Fibroblast of pulmonary artery (primary cell): ENCODE measurements around the gene WFDC13.
"Not testable (repeated sequence)": the region's sequence is repeated elsewhere in the genome, so short reads cannot be mapped to it uniquely, and the experiment has no call there.

Source experiments
- DNase-seq: peaks from one replicate; pipeline ENCODE4 v3.0.0-alpha.2; 2010; ENCODE audit warnings: low read depth
- H3K4me3 ChIP-seq: replicated peaks from 2 replicates; pipeline ENCODE4 v1.5.1; 2011; ENCODE audit warnings: low read depth, mild to moderate bottlenecking, control low read depth, low read length, moderate library complexity
- CTCF ChIP-seq: IDR thresholded peaks from 2 replicates; pipeline ENCODE4 v1.5.1; 2011; ENCODE audit warnings: mild to moderate bottlenecking, control low read depth, low read length, inconsistent platforms; ENCODE audit errors: missing control alignments

Gene WFDC13

GRCh38 chr20:45701873-45702272, at the start of gene WFDC13:
TSS of gene WFDC13 (plus strand) at chr20:45702038. CDS start at chr20:45702124, 86 bp downstream.
- TF ChIP-seq CTCF, result no peak
- no peak for DNase-seq
- no peak within 1 kb of the TSS for H3K4me3 ChIP-seq

- H3K4me3 ChIP-seq, DNase-seq: not testable (repeated sequence)
Observed at GRCh38 chr20:45657038-45657437, 44.8 kb upstream of the WFDC13 start.

GRCh38 chr20:45670139-45670538, 31.7 kb upstream of the WFDC13 start, which contains the start of gene WFDC11:
TSS of gene WFDC11 (minus strand) at chr20:45670239. CDS start at chr20:45650600, 19,639 bp downstream.
- DNase-seq, result no peak
- no peak within 1 kb of the TSS for H3K4me3 ChIP-seq
- no peak for TF ChIP-seq CTCF

GRCh38 chr20:45672765-45673164, 29.1 kb upstream of the WFDC13 start:
- H3K4me3 ChIP-seq, result no peak overlapping the region
- no peak for DNase-seq
- no peak for TF ChIP-seq CTCF

GRCh38 chr20:45679650-45680049, 22.2 kb upstream of the WFDC13 start:
- TF ChIP-seq CTCF, result no peak
- H3K4me3 ChIP-seq, result no peak overlapping the region
- DNase-seq, result no peak

GRCh38 chr20:45685896-45686295, 15.9 kb upstream of the WFDC13 start:
- DNase-seq, result peak; percentile 0
- peak; percentile 5 for TF ChIP-seq CTCF
- no peak overlapping the region for H3K4me3 ChIP-seq

- H3K4me3 ChIP-seq, DNase-seq: not testable (repeated sequence)
Observed at GRCh38 chr20:45693346-45693745, 8.5 kb upstream of the WFDC13 start.

GRCh38 chr20:45695496-45695895, 6.3 kb upstream of the WFDC13 start:
- TF ChIP-seq CTCF, result no peak
- H3K4me3 ChIP-seq, result no peak overlapping the region
- DNase-seq, result no peak
